Measurements from ENCODE around the gene THOC7.
A peak's percentile ranks its signal among the peaks of the same experiment; 100 is the strongest.

- TF ChIP-seq CTCF (IDR thresholded peaks at IDR 0.05): peak; percentile 54
- no peak for TF ChIP-seq EZH2 (IDR thresholded peaks at IDR 0.05)
Measured at GRCh38 chr3:63791974-63792373, 71.6 kb downstream of the THOC7 start.
